ENCODE results near the gene CNKSR3.

DNA sequence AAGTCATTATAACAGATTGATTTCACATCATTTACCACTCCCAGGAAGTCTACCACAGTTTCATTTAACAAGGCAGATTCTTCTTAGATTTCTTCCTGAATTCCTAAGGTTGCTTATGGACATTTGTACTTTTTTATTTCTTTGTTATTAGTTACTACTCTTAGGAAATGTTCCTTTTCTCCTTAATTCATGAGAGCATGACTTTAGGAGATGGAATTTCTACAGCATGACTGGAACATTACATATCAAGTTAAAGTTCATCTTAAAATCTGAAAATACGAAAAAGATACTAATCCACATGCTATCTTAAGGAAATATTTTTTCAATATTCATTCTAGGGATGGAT is 22.3 kb downstream of the CNKSR3 start:
- TF ChIP-seq, protein P1, sequence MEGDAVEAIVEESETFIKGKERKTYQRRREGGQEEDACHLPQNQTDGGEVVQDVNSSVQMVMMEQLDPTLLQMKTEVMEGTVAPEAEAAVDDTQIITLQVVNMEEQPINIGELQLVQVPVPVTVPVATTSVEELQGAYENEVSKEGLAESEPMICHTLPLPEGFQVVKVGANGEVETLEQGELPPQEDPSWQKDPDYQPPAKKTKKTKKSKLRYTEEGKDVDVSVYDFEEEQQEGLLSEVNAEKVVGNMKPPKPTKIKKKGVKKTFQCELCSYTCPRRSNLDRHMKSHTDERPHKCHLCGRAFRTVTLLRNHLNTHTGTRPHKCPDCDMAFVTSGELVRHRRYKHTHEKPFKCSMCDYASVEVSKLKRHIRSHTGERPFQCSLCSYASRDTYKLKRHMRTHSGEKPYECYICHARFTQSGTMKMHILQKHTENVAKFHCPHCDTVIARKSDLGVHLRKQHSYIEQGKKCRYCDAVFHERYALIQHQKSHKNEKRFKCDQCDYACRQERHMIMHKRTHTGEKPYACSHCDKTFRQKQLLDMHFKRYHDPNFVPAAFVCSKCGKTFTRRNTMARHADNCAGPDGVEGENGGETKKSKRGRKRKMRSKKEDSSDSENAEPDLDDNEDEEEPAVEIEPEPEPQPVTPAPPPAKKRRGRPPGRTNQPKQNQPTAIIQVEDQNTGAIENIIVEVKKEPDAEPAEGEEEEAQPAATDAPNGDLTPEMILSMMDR (IDR thresholded peaks at IDR 0.05): no peak
- TF ChIP-seq POLR2A (IDR thresholded peaks at IDR 0.05): no peak

All from body of pancreas (tissue), 4 donors.